Measurements from ENCODE around the gene LIN54.

- TF ChIP-seq CTCF (IDR thresholded peaks at IDR 0.05) (no peak), POLR2A (IDR thresholded peaks at IDR 0.05) (no peak)
These were observed 11.7 kb downstream of the LIN54 start for GRCh38 chr4:82998898-82999297.

Measured in esophagus squamous epithelium (tissue), 4 donors.